Hepatocyte (in vitro differentiated cells): ENCODE data around the gene MBD4. TPM values are rescaled to one million over a fixed set of nuclear protein-coding genes. Genes with fewer than 3 reads are reported as not detected.

Source experiments
- DNase-seq: peaks from one replicate; pipeline ENCODE4 v3.0.0-alpha.2; 2016; ENCODE audit warnings: low spot score
- H2AFZ ChIP-seq: fragments of 200-600 bp; sonication (generic); 2 replicates; pipeline ENCODE4 v1.6.0; 2016; ENCODE audit warnings: antibody characterized with exemption, mild to moderate bottlenecking
- H3K27ac ChIP-seq: fragments of 200-600 bp; sonication (generic); 2 replicates; pipeline ENCODE4 v1.5.1; 2016; ENCODE audit warnings: mild to moderate bottlenecking
- H3K27me3 ChIP-seq: fragments of 200-600 bp; sonication (generic); 2 replicates; pipeline ENCODE4 v1.6.1; 2016
- H3K36me3 ChIP-seq: fragments of 200-600 bp; sonication (generic); replicated peaks from 2 replicates; pipeline ENCODE4 v1.5.1; 2016; ENCODE audit warnings: low read depth; ENCODE audit not compliant: insufficient read depth
- H3K4me1 ChIP-seq: fragments of 200-600 bp; sonication (generic); 2 replicates; pipeline ENCODE4 v1.5.1; 2016; ENCODE audit warnings: mild to moderate bottlenecking, moderate library complexity; ENCODE audit not compliant: insufficient read depth
- H3K4me2 ChIP-seq: fragments of 200-600 bp; sonication (generic); 2 replicates; pipeline ENCODE4 v1.6.0; 2016
- H3K4me3 ChIP-seq: fragments of 200-600 bp; sonication (generic); 2 replicates; pipeline ENCODE4 v1.5.1; 2016; ENCODE audit warnings: mild to moderate bottlenecking
- H3K79me2 ChIP-seq: fragments of 200-600 bp; sonication (generic); 2 replicates; pipeline ENCODE4 v1.6.0; 2017; ENCODE audit warnings: mild to moderate bottlenecking
- H3K9me2 ChIP-seq: fragments of 200-600 bp; sonication (generic); replicated peaks from 2 replicates; pipeline ENCODE4 v1.6.0; 2017; ENCODE audit warnings: mild to moderate bottlenecking; ENCODE audit not compliant: insufficient read depth
- H3K9me3 ChIP-seq: fragments of 200-600 bp; sonication (generic); 2 replicates; pipeline ENCODE4 v1.5.1; 2016; ENCODE audit warnings: low read depth, mild to moderate bottlenecking
- H4K20me1 ChIP-seq: fragments of 200-600 bp; sonication (generic); 2 replicates; pipeline ENCODE4 v1.6.0; 2016; ENCODE audit warnings: mild to moderate bottlenecking; ENCODE audit not compliant: insufficient read depth, poor library complexity, severe bottlenecking
- CTCF ChIP-seq: fragments of 200-600 bp; sonication (generic); IDR thresholded peaks from 2 replicates; pipeline ENCODE4 v1.5.1; 2016; ENCODE audit warnings: antibody characterized with exemption, mild to moderate bottlenecking; ENCODE audit not compliant: poor library complexity
- EZH2 ChIP-seq: fragments of 200-600 bp; sonication (generic); IDR thresholded peaks from 2 replicates; pipeline ENCODE4 v1.6.1; 2016; ENCODE audit warnings: antibody characterized with exemption, mild to moderate bottlenecking, borderline replicate concordance
- EZH2phosphoT487 ChIP-seq: fragments of 200-600 bp; sonication (generic); IDR thresholded peaks from one replicate; pipeline ENCODE4 v1.6.1; 2018; ENCODE audit warnings: antibody characterized with exemption, mild to moderate bottlenecking, low read depth, moderate library complexity; ENCODE audit not compliant: unreplicated experiment, severe bottlenecking
- WGBS: methylation state at CpG from one replicate; pipeline ENCODE4 v1.1.6; 2016; ENCODE audit warnings: low lambda C conversion rate; ENCODE audit errors: missing lambda C conversion rate; 5-methylcytosine and 5-hydroxymethylcytosine counted together
- polyA plus RNA-seq: library from polyadenylated mRNA; unstranded; fragments of >200 nt; fragmentation: Nextera tagmentation; extraction: Ambion mirVana; gene quantifications from 2 replicates; pipeline ENCODE4 v1.2.1, GENCODE V29; 2016
- total RNA-seq: library from RNA; depleted of rRNA; stranded (reverse); fragments of >200 nt; gene quantifications from 2 replicates; pipeline ENCODE4 v1.2.3, GENCODE V29; 2014

The MBD4 gene
- total and polyA plus RNA-seq, 2 experiments from 2014 or later = 22.2 to 27.5 TPM

GRCh38 chr3:129475863-129476262, 36.1 kb upstream of the MBD4 start:
- Histone ChIP-seq H3K9me2 (no peaks in the 10 kb centered on the region), H3K27ac (no peak overlapping the region), H2AFZ (no peak overlapping the region), H3K36me3 (no peaks in the 10 kb centered on the region), H3K27me3 (no peaks in the 10 kb centered on the region), H3K4me1 (peaks cover under 1% of the 10 kb centered on the region), H3K4me3 (no peak overlapping the region), H3K4me2 (no peak overlapping the region), H4K20me1 (no peaks in the 10 kb centered on the region), H3K9me3 (no peaks in the 10 kb centered on the region), H3K79me2 (no peaks in the 10 kb centered on the region)
- DNase-seq = no peak
- TF ChIP-seq EZH2 (no peak), EZH2phosphoT487 (no peak), CTCF (no peak)
- WGBS = 100% methylated on average over 3 of the region's 3 CpGs

- DNase-seq = no peak
- Histone ChIP-seq H3K36me3 (no peaks in the 10 kb centered on the region), H3K9me2 (no peaks in the 10 kb centered on the region), H3K79me2 (no peaks in the 10 kb centered on the region), H3K4me2 (no peak overlapping the region), H3K9me3 (no peaks in the 10 kb centered on the region), H3K27ac (no peak overlapping the region), H4K20me1 (no peaks in the 10 kb centered on the region), H3K4me1 (no peaks in the 10 kb centered on the region), H2AFZ (no peak overlapping the region), H3K27me3 (no peaks in the 10 kb centered on the region), H3K4me3 (no peak overlapping the region)
- TF ChIP-seq EZH2phosphoT487 = no peak
- TF ChIP-seq EZH2 = no peak
- TF ChIP-seq CTCF = no peak
- WGBS = 91% methylated on average over 10 of the region's 10 CpGs
These were observed 35.4 kb upstream of the MBD4 start for GRCh38 chr3:129474984-129475804.

GRCh38 chr3:129473769-129474152, 34.0 kb upstream of the MBD4 start:
- DNase-seq = no peak
- H3K36me3 ChIP-seq = no peaks in the 10 kb centered on the region
- no peaks in the 10 kb centered on the region for H3K27me3 ChIP-seq
- no peak overlapping the region for H2AFZ ChIP-seq
- no peaks in the 10 kb centered on the region for H3K9me2 ChIP-seq
- H3K4me2 ChIP-seq = no peak overlapping the region
- no peak for TF ChIP-seq CTCF
- no peak for TF ChIP-seq EZH2phosphoT487
- TF ChIP-seq EZH2 = no peak
- H3K9me3 ChIP-seq = no peaks in the 10 kb centered on the region
- H3K27ac ChIP-seq = no peak overlapping the region
- H3K4me1 ChIP-seq = no peaks in the 10 kb centered on the region
- H3K4me3 ChIP-seq = no peak overlapping the region
- H3K79me2 ChIP-seq = no peaks in the 10 kb centered on the region
- H4K20me1 ChIP-seq = no peaks in the 10 kb centered on the region
- 76% methylated on average over 4 of the region's 4 CpGs for WGBS
